Mesodermal cell (in vitro differentiated cells): Measurements from ENCODE around the gene L3MBTL4.
"Not testable (repeated sequence)": the region's sequence is repeated elsewhere in the genome, so short reads cannot be mapped to it uniquely, and the experiment has no call there.

ENCODE experiments used
- H3K27ac ChIP-seq: 2 replicates; pipeline ENCODE4 v1.7.0; 2013; ENCODE audit warnings: mild to moderate bottlenecking, low read depth, low read length, moderate library complexity; ENCODE audit not compliant: severe bottlenecking
- H3K36me3 ChIP-seq: 2 replicates; pipeline ENCODE4 v1.7.1; 2013; ENCODE audit warnings: mild to moderate bottlenecking, low read length, moderate library complexity; ENCODE audit not compliant: control insufficient read depth, insufficient read depth
- H3K4me1 ChIP-seq: one replicate; pipeline ENCODE4 v1.7.1; 2013; ENCODE audit warnings: mild to moderate bottlenecking, low read length; ENCODE audit not compliant: insufficient read depth, control insufficient read depth, poor library complexity, severe bottlenecking
- H3K4me3 ChIP-seq: 2 replicates; pipeline ENCODE4 v1.7.0; 2013; ENCODE audit warnings: low read length, control low read depth, mild to moderate bottlenecking; ENCODE audit not compliant: insufficient read depth, poor library complexity, severe bottlenecking; ENCODE audit errors: extremely low read depth
- H3K9me3 ChIP-seq: 2 replicates; pipeline ENCODE4 v1.7.1; 2013; ENCODE audit warnings: mild to moderate bottlenecking, low read length, moderate library complexity; ENCODE audit not compliant: control insufficient read depth
- WGBS, 2 experiments: methylation state at CpG; one replicate each; pipeline ENCODE4 v1.1.5; 2013; ENCODE audit warnings: missing lambda C conversion rate in 2 of 2; ENCODE audit not compliant: insufficient coverage in 2 of 2; 5-methylcytosine and 5-hydroxymethylcytosine counted together

The L3MBTL4 gene

DNA sequence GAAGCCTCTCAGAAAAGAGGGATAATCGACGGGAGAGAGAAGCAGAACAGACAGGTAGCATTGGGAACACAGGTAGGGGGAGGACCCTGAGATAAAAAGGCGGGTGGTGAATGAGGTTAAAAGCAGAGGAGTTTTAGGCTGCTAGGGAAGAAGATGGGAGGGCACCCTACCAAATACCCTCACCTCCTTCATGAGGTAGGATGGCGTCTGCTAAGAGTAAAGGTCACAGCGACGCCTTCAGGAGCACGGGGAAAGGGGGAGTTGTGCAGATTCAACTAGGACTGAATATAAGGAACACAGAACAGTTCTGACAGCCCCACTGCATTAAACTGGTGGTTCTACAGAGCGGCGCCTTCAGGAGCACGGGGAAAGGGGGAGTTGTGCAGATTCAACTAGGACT lies 142.6 kb downstream of the L3MBTL4 start:
- H3K9me3 ChIP-seq, H3K4me3 ChIP-seq, H3K27ac ChIP-seq, H3K36me3 ChIP-seq, H3K4me1 ChIP-seq: not testable (repeated sequence)
- WGBS, 2 experiments = 79 to 83% methylated on average over 5 of the region's 10 CpGs

DNA sequence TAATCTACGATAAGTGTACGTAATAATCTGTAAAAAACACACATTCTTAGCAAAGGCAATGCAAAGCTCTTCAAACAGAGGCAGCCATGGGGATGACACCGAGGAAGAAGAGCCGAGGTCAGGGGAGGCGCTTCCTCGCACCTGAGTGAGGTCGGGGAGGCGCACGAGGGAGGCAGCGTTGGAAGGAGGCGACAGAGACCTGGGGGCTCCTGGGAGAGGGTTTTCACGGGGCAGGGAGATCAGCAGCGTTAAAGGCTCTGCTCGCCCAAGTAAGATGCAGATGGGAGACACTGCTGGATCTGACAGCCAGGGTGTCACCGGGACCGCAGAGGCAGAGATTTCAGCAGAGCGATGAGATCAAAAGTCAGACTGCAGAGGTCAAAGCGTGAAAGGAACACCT lies 143.1 kb downstream of the L3MBTL4 start:
- Histone ChIP-seq H3K36me3 (no peaks in the 10 kb centered on the region), H3K4me1 (no peaks in the 10 kb centered on the region), H3K9me3 (no peaks in the 10 kb centered on the region), H3K4me3 (no peak overlapping the region), H3K27ac (no peak overlapping the region)
- WGBS, 2 experiments = 92 to 95% methylated on average over 17 to 18 of the region's 18 CpGs

GRCh38 chr18:6270771-6271216 lies 143.9 kb downstream of the L3MBTL4 start:
- Histone ChIP-seq H3K36me3 (no peaks in the 10 kb centered on the region), H3K4me3 (no peak overlapping the region), H3K4me1 (no peaks in the 10 kb centered on the region), H3K9me3 (no peaks in the 10 kb centered on the region), H3K27ac (no peak overlapping the region)
- 87 to 88% methylated on average over 5 to 8 of the region's 8 CpGs for WGBS, 2 experiments

- Histone ChIP-seq H3K36me3 (no peaks in the 10 kb centered on the region), H3K27ac (no peak overlapping the region), H3K4me3 (no peak overlapping the region), H3K9me3 (no peaks in the 10 kb centered on the region), H3K4me1 (no peaks in the 10 kb centered on the region)
- 89 to 92% methylated on average over 8 to 9 of the region's 12 CpGs for WGBS, 2 experiments
Observed at GRCh38 chr18:6269660-6270332, 144.9 kb downstream of the L3MBTL4 start.

- Histone ChIP-seq H3K27ac (no peak overlapping the region), H3K36me3 (no peaks in the 10 kb centered on the region), H3K4me1 (no peaks in the 10 kb centered on the region), H3K4me3 (no peak overlapping the region), H3K9me3 (no peaks in the 10 kb centered on the region)
- 60 to 83% methylated on average over 1 of the region's 3 CpGs for WGBS, 2 experiments
Observed at GRCh38 chr18:6266212-6266611, 148.5 kb downstream of the L3MBTL4 start.

GRCh38 chr18:6261938-6262337 lies 152.8 kb downstream of the L3MBTL4 start:
- 88 to 95% methylated on average over 5 to 6 of the region's 8 CpGs for WGBS, 2 experiments
- Histone ChIP-seq H3K4me3 (no peak overlapping the region), H3K4me1 (no peaks in the 10 kb centered on the region), H3K27ac (no peak overlapping the region), H3K36me3 (no peaks in the 10 kb centered on the region), H3K9me3 (no peaks in the 10 kb centered on the region)

DNA sequence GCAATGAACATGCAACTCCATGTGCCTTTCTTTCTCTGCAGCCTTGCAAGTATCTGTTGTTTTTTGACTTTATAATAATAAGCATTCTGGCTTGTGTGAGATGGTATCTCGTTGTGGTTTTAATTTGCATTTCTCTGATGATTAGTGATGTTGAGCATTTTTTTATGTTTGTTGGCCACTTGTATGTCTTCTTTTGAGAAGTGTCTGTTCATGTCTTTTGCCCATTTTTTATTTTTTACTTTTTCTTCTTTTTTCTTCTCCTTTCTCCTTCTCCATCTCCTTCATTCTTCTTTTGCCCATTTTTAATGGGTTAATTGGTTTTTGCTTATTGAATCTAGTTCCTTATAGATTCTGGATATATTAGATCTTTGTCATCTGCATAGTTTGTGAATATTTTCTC lies 155.4 kb downstream of the L3MBTL4 start:
- H3K36me3 ChIP-seq, H3K4me1 ChIP-seq: not testable (repeated sequence)
- WGBS, 2 experiments = 57 to 80% methylated on average over 1 of the region's 1 CpG

DNA sequence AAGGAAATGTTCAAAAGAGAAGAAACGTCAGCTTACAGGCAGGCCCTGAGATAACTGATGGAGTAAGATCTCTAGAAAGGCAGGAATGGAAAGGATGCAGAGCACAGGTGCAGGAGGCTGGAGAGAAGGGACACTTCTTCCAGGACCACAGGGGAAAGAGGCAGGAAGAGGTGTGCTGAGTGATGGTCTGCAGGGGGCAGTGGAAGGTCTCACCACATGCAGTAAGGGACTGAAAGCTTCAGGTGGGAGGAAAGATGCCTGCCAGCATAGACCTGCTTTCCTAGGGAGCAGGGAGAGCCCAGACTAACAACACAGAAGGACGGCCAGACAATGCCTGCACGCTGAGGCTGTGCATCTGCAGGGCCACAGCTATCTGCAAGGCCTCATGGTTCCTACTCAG lies 156.8 kb downstream of the L3MBTL4 start:
- 76 to 86% methylated on average over 3 of the region's 3 CpGs for WGBS, 2 experiments
- Histone ChIP-seq H3K4me1 (no peaks in the 10 kb centered on the region), H3K36me3 (no peaks in the 10 kb centered on the region), H3K4me3 (no peak overlapping the region), H3K27ac (no peak overlapping the region), H3K9me3 (no peaks in the 10 kb centered on the region)

More for the DNA sequence above, 155.4 kb downstream of the L3MBTL4 start:
- not testable (repeated sequence) for H3K4me3 ChIP-seq, H3K27ac ChIP-seq, H3K9me3 ChIP-seq

DNA sequence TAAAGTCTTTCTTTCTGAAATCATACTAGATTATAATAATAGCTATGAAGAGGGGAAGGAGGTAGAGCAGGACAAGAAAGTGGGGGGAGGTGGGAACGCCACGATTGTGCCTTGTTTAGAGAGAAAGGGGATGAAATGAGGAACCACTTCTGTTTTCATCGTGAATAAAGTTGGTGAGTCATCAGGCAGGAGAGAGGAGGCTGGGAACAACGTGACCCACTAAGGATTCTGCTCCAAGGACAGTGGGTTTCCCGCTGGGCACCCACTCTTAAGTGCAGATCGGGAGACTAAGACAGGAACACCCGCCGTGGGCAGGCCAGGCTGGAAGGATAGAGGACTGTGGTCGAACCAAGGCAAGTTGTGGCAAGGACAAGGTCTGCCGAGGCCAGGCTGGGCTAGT lies 158.2 kb downstream of the L3MBTL4 start:
- WGBS, 2 experiments = 81 to 87% methylated on average over 9 to 10 of the region's 10 CpGs
- H3K27ac ChIP-seq = no peak overlapping the region

DNA sequence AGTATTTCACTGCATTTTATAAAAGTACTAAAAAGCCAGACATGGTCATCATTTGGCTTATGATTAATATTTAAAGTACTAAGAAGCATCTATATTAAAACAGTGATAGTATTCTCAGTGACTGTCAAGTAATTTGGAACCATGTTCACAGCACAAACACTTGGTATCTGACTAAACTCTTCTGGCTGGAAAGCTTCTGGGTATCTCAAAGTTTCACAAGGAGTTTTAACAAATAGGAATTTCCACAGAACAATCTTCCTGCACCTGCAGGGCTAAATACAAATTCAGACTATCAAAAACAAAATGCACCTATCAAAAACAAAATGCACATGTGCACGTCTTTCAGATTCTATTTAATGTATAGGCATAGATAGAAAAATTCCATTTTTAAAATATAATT lies 158.8 kb downstream of the L3MBTL4 start:
- WGBS, 2 experiments = no CpG with 5 or more reads among the region's 1 CpG
- H3K4me1 ChIP-seq = no peaks in the 10 kb centered on the region
- H3K9me3 ChIP-seq = no peaks in the 10 kb centered on the region
- no peaks in the 10 kb centered on the region for H3K36me3 ChIP-seq
- no peak overlapping the region for H3K4me3 ChIP-seq
- H3K27ac ChIP-seq = no peak overlapping the region

More for the DNA sequence above, 158.2 kb downstream of the L3MBTL4 start:
- H3K4me3 ChIP-seq = no peak overlapping the region
- no peaks in the 10 kb centered on the region for H3K4me1 ChIP-seq
- no peaks in the 10 kb centered on the region for H3K9me3 ChIP-seq
- H3K36me3 ChIP-seq = no peaks in the 10 kb centered on the region

- no peak overlapping the region for H3K4me3 ChIP-seq
- no peaks in the 10 kb centered on the region for H3K9me3 ChIP-seq
- H3K27ac ChIP-seq = no peak overlapping the region
- no peaks in the 10 kb centered on the region for H3K4me1 ChIP-seq
- 68 to 89% methylated on average over 4 of the region's 4 CpGs for WGBS, 2 experiments
- no peaks in the 10 kb centered on the region for H3K36me3 ChIP-seq
Observed at GRCh38 chr18:6255116-6255705, 159.5 kb downstream of the L3MBTL4 start.
